OCI-LY3 (cell line): Measurements from ENCODE around the gene MLXIP.

Experiments used
- H2AFZ ChIP-seq: fragments of 200-600, 300-600 bp; shearing (Covaris generic); 2 replicates; pipeline ENCODE4 v1.6.0; 2014; ENCODE audit warnings: antibody characterized with exemption, low read depth, low read length
- H3K27ac ChIP-seq: fragments of 200-600, 300-600 bp; sonication (generic); 2 replicates; pipeline ENCODE4 v1.5.1; 2014; ENCODE audit warnings: mild to moderate bottlenecking, low read length, moderate library complexity, mixed read lengths
- H3K27me3 ChIP-seq: fragments of 200-600, 300-600 bp; sonication (generic); 2 replicates; pipeline ENCODE4 v1.6.1; 2014; ENCODE audit warnings: low read depth, low read length, mixed read lengths
- H3K36me3 ChIP-seq: fragments of 200-600, 300-600 bp; sonication (generic); replicated peaks from 2 replicates; pipeline ENCODE3; 2014; ENCODE audit warnings: low read depth, low read length, mixed read lengths
- H3K4me1 ChIP-seq: fragments of 300-600, 200-600 bp; sonication (generic); 2 replicates; pipeline ENCODE4 v1.6.1; 2014; ENCODE audit warnings: low read length, mixed read lengths
- H3K4me2 ChIP-seq: fragments of 200-600, 300-600 bp; sonication (generic); 2 replicates; pipeline ENCODE4 v1.6.1; 2014; ENCODE audit warnings: low read length, mixed read lengths
- H3K4me3 ChIP-seq: fragments of 300-600, 200-600 bp; sonication (generic); 2 replicates; pipeline ENCODE4 v1.5.1; 2014; ENCODE audit warnings: antibody characterized with exemption, mild to moderate bottlenecking, low read length, moderate library complexity
- H3K79me2 ChIP-seq: fragments of 300-600, 200-600 bp; shearing (Covaris generic); 2 replicates; pipeline ENCODE4 v1.6.1; 2014; ENCODE audit warnings: mild to moderate bottlenecking, low read length, mixed read lengths
- H3K9ac ChIP-seq: fragments of 300-600, 200-600 bp; shearing (Covaris generic); 2 replicates; pipeline ENCODE4 v1.6.0; 2014; ENCODE audit warnings: mild to moderate bottlenecking, low read length, moderate library complexity
- H3K9me3 ChIP-seq: fragments of 200-600, 300-600 bp; shearing (Covaris generic); 2 replicates; pipeline ENCODE4 v1.6.1; 2014; ENCODE audit warnings: low read length, mixed read lengths; ENCODE audit not compliant: insufficient read depth
- H4K20me1 ChIP-seq: fragments of 200-600, 300-600 bp; sonication (generic); 2 replicates; pipeline ENCODE4 v1.6.1; 2016; ENCODE audit warnings: low read length, mixed read lengths; ENCODE audit not compliant: insufficient read depth
- CTCF ChIP-seq: fragments of 200-600, 300-600 bp; sonication (generic); IDR thresholded peaks from 2 replicates; pipeline ENCODE4 v1.5.1; 2014; ENCODE audit warnings: antibody characterized with exemption, low read length, low read depth
- EZH2phosphoT487 ChIP-seq: fragments of 200-600 bp; shearing (Covaris generic); IDR thresholded peaks from 2 replicates; pipeline ENCODE4 v1.6.1; 2018; ENCODE audit warnings: antibody characterized with exemption, mixed run types, low read depth

The MLXIP gene

DNA sequence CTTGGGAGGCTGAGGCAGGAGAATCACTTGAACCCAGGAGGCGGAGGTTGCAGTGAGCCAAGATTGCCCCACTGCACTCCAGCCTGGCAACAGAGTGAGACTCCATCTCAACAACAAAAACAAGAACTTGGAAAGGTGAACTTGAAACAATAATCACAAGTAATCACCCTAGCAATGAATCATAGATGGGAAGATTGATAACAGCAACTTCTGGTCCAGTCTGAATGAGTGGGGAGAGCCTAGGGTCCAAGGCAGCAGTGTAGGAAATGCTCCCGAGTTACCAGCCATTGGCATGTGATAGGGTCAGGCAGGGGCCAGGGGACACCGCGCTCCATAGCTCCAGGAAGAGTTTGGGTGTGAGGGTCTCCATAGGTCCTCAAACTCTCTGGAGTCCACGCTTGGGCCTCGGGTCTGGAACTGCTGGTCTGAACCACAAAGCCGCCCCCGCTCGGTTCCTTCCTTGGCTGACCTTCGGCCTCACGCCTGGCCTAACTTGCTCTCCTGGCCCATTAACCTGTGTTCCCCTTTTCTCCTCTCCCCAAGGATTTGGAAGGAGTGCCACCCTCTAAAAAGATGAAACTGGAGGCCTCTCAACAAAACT is 19.9 kb upstream of the MLXIP start:
- no peaks in the 10 kb centered on the region for H3K4me1 ChIP-seq
- no peaks in the 10 kb centered on the region for H3K27me3 ChIP-seq
- H3K79me2 ChIP-seq, result no peaks in the 10 kb centered on the region
- TF ChIP-seq EZH2phosphoT487, result no peak
- no peak for TF ChIP-seq CTCF
- H3K36me3 ChIP-seq, result peaks cover 55% of the 10 kb centered on the region
- no peak overlapping the region for H2AFZ ChIP-seq
- no peak overlapping the region for H3K9ac ChIP-seq
- H3K4me3 ChIP-seq, result no peak overlapping the region
- peaks cover 4% of the 10 kb centered on the region; the same call in 1 of the 2 replicates for H4K20me1 ChIP-seq
- no peaks in the 10 kb centered on the region for H3K9me3 ChIP-seq
- H3K4me2 ChIP-seq, result no peak overlapping the region
- H3K27ac ChIP-seq, result no peak overlapping the region

DNA sequence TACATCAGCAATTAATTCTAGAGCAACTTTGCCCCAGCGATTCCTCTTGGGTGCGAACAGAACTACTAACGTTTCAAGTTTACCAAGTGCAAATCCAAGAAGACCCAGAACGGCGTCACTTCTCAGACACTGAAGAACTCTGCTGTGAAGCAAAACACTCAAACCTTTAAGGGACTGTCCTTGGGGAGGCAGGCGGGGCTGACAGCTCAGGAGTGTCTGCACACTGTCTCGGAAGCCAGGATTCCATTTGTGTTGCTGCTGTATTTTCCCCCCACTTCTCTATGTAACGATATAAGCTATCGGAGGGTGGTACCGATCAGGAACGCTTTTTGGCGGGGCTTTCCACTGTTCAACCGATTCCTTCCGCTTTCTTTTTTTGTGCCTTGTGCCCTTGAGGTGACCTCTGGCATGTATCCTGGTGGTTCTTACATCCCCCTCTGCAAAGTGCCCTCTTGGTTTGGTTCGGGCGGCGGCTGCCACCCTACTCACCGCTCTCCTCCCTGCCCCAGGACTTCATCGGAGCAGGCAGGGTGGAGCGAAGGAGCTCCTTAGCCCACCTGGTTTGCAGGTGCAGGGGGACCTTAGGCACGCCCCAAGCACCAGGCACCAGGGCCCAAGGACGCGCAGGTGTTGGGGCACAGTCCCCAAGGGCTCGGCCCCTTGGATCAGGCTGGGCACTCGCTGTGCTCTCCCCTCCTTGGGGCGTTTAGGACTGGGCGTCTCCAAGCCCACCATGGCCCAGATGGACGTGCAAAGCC is 19.2 kb upstream of the MLXIP start:
- Histone ChIP-seq H3K4me2 (no peak overlapping the region), H3K36me3 (peaks cover 55% of the 10 kb centered on the region), H4K20me1 (peaks cover 4% of the 10 kb centered on the region; the same call in 1 of the 2 replicates), H2AFZ (no peak overlapping the region), H3K9ac (no peak overlapping the region), H3K9me3 (no peaks in the 10 kb centered on the region), H3K27me3 (no peaks in the 10 kb centered on the region), H3K79me2 (no peaks in the 10 kb centered on the region), H3K27ac (no peak overlapping the region), H3K4me1 (no peaks in the 10 kb centered on the region), H3K4me3 (no peak overlapping the region)
- TF ChIP-seq CTCF (no peak), EZH2phosphoT487 (no peak)

GRCh38 chr12:122060081-122060501 is 18.5 kb upstream of the MLXIP start:
- TF ChIP-seq EZH2phosphoT487 (no peak), CTCF (no peak)
- Histone ChIP-seq H3K4me3 (no peak overlapping the region), H2AFZ (no peak overlapping the region), H3K79me2 (no peaks in the 10 kb centered on the region), H3K27ac (no peak overlapping the region), H3K9me3 (no peaks in the 10 kb centered on the region), H3K4me2 (no peak overlapping the region), H3K36me3 (peaks cover 48% of the 10 kb centered on the region), H3K9ac (no peak overlapping the region), H3K27me3 (no peaks in the 10 kb centered on the region), H3K4me1 (no peaks in the 10 kb centered on the region), H4K20me1 (no peaks in the 10 kb centered on the region)

DNA sequence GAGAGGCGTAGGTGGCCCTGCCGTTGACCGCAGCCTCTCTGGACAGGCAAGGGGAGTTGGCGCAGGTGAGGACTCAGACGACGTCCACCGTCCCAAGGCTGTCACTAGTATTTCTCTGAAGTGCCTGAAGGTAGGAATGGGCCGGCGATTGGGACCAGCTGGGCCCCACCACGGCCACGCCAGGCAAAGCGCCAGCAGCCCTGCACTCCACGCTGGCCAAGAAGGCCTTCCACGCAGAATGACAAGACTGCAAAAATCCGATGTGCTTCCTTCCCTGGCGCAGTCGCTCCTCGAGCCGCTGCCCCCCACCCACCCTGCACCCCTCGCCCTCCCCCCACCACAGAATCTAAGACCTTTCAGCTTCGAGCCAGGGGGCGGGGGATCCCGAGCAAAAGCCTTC is 17.3 kb upstream of the MLXIP start:
- H3K9ac ChIP-seq, result no peak overlapping the region
- no peak overlapping the region for H3K27ac ChIP-seq
- H3K9me3 ChIP-seq, result no peaks in the 10 kb centered on the region
- H3K4me2 ChIP-seq, result no peak overlapping the region
- no peaks in the 10 kb centered on the region for H3K27me3 ChIP-seq
- no peaks in the 10 kb centered on the region for H4K20me1 ChIP-seq
- TF ChIP-seq CTCF (no peak), EZH2phosphoT487 (no peak)
- peaks cover 39% of the 10 kb centered on the region for H3K36me3 ChIP-seq
- no peaks in the 10 kb centered on the region for H3K4me1 ChIP-seq
- H3K79me2 ChIP-seq, result no peaks in the 10 kb centered on the region
- H3K4me3 ChIP-seq, result no peak overlapping the region
- no peak overlapping the region for H2AFZ ChIP-seq
